ENCODE results near the gene SLC45A2.
"Not testable (repeated sequence)": the region's sequence is repeated elsewhere in the genome, so short reads cannot be mapped to it uniquely, and the experiment has no call there.

GRCh38 chr5:33952175-33952574 is 32.3 kb downstream of the SLC45A2 start:
- not testable (repeated sequence) for TF ChIP-seq CTCF (conservative IDR thresholded peaks at IDR 0.05; ENCODE audit: low read length); EZH2phosphoT487 (IDR thresholded peaks at IDR 0.05; ENCODE audit: borderline replicate concordance, low read depth, low read length)
